Measurements from ENCODE around the gene MOGAT3.

The MOGAT3 gene

DNA sequence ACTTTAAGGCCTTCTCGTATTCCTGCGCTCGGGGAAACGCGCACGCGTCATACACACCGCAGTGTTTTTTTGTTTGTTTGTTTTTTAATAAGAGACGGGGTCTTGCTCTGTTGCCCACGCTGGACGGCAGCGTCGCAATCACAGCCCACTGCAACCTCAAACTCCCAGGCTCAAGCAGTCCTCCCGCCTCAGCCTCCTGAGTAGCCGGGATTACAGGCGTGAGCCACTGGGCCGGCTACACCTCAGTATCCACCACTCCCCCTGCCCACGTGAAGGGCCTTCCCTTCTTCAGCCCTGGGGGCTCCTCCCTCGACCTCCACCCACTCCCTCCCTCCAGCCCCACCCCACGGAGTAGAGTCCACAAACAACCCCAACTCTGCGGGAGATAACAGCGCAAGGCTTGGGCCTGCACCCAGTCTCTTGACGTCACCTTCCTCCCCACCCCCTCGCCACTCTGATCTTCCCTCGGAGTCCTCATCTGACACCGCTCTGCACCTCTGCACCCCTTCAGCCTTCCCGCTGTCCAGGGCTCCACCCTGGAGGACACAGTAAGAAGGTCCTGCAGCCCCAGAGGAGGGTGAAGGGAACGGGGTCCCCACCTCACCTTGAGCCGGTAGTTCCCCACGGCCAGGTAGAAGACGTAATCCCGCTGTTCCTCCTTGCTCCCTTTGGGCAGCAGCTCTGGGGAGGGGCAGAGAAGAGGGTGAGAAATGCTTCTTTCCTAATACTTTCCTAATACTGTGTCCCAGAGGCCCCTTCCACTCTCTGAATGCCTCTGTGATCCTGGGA, 39.6 kb upstream of the MOGAT3 start:
- peaks cover 4% of the 10 kb centered on the region for H3K79me2 ChIP-seq (ENCODE audit: control insufficient read depth, insufficient read depth, low read length, poor library complexity)

DNA sequence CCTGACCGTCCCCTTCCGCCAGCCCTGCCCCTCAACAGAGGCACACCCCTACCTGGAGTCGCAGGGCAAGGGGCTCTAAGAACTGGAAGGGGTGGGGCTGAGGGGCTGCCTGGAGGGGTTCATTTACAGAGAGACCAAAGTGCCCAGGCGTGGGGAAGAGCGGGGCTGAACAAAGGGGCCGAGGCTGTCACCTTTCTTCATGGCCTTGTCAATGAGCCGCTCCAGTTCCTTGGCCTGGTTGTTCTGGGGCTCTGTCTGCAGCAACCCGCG, 39.0 kb upstream of the MOGAT3 start:
- Histone ChIP-seq H3K4me2 (ENCODE audit: low read length) (no peak overlapping the region), H2BK120ac (ENCODE audit: insufficient read depth, low read length, poor library complexity) (no peak overlapping the region), H3K9me3 (ENCODE audit: insufficient read depth, low read depth, low read length) (no peaks in the 10 kb centered on the region), H3K23ac (ENCODE audit: low read length) (no peak overlapping the region), H3K4me1 (ENCODE audit: control insufficient read depth in 1 of 2, insufficient read depth in 2 of 2, low read length in 2 of 2) (peaks cover 10 to 25% of the 10 kb centered on the region in 2 experiments), H4K91ac (ENCODE audit: low read depth, low read length) (peak overlapping the region; percentile 87), H2AFZ (ENCODE audit: insufficient read depth, low read length, poor library complexity) (no peak overlapping the region), H2AK5ac (ENCODE audit: low read length) (peak overlapping the region; percentile 1), H4K12ac (ENCODE audit: low read depth, low read length) (peak overlapping the region; percentile 1), H3K4ac (ENCODE audit: low read depth, low read length) (no peak overlapping the region), H2BK5ac (ENCODE audit: low read depth, low read length, poor library complexity) (no peak overlapping the region), H3K14ac (ENCODE audit: low read length) (no peak overlapping the region), H3K9ac (ENCODE audit: low read length) (no peak overlapping the region), H3K79me2 (ENCODE audit: control insufficient read depth, insufficient read depth, low read length, poor library complexity) (peaks cover 4% of the 10 kb centered on the region), H4K8ac (ENCODE audit: low read depth, low read length) (no peak overlapping the region), H2BK12ac (ENCODE audit: low read length) (no peak overlapping the region), H3K36me3 (ENCODE audit: control insufficient read depth in 1 of 2, insufficient read depth in 2 of 2, low read length in 2 of 2) (peaks cover 34 to 44% of the 10 kb centered on the region in 2 experiments), H3K4me3 (ENCODE audit: low read depth, low read length) (no peak overlapping the region), H3K79me1 (ENCODE audit: low read length) (peaks cover 10% of the 10 kb centered on the region), H3K27me3 (ENCODE audit: insufficient read depth, low read length) (no peaks in the 10 kb centered on the region), H3K18ac (ENCODE audit: low read length) (no peak overlapping the region), H3K27ac (ENCODE audit: low read depth, low read length) (peak overlapping the region; percentile 86)
- whole genome bisulfite sequencing (ENCODE audit: extremely low coverage, insufficient coverage, insufficient read length): no CpG with 5 or more reads among the region's 9 CpGs
- no peak for DNase-seq

More for the DNA sequence above, 39.6 kb upstream of the MOGAT3 start:
- DNase-seq: no peak
- Histone ChIP-seq H3K27ac (ENCODE audit: low read depth, low read length) (no peak overlapping the region), H3K9ac (ENCODE audit: low read length) (no peak overlapping the region), H3K9me3 (ENCODE audit: insufficient read depth, low read depth, low read length) (no peaks in the 10 kb centered on the region), H2BK5ac (ENCODE audit: low read depth, low read length, poor library complexity) (no peak overlapping the region), H3K4ac (ENCODE audit: low read depth, low read length) (no peak overlapping the region), H3K4me3 (ENCODE audit: low read depth, low read length) (no peak overlapping the region), H2AK5ac (ENCODE audit: low read length) (no peak overlapping the region), H3K4me1 (ENCODE audit: control insufficient read depth in 1 of 2, insufficient read depth in 2 of 2, low read length in 2 of 2) (peaks cover 10 to 25% of the 10 kb centered on the region in 2 experiments), H3K14ac (ENCODE audit: low read length) (no peak overlapping the region), H3K4me2 (ENCODE audit: low read length) (no peak overlapping the region), H2AFZ (ENCODE audit: insufficient read depth, low read length, poor library complexity) (no peak overlapping the region), H3K79me1 (ENCODE audit: low read length) (peaks cover 10% of the 10 kb centered on the region), H3K36me3 (ENCODE audit: control insufficient read depth in 1 of 2, insufficient read depth in 2 of 2, low read length in 2 of 2) (peaks cover 34 to 40% of the 10 kb centered on the region in 2 experiments), H2BK12ac (ENCODE audit: low read length) (no peak overlapping the region), H4K8ac (ENCODE audit: low read depth, low read length) (no peak overlapping the region), H3K23ac (ENCODE audit: low read length) (no peak overlapping the region), H4K91ac (ENCODE audit: low read depth, low read length) (no peak overlapping the region), H2BK120ac (ENCODE audit: insufficient read depth, low read length, poor library complexity) (peak overlapping the region; percentile 17), H3K27me3 (ENCODE audit: insufficient read depth, low read length) (no peaks in the 10 kb centered on the region), H4K12ac (ENCODE audit: low read depth, low read length) (no peak overlapping the region), H3K18ac (ENCODE audit: low read length) (peak overlapping the region; percentile 34)
- WGBS (ENCODE audit: extremely low coverage, insufficient coverage, insufficient read length): no CpG with 5 or more reads among the region's 32 CpGs

DNA sequence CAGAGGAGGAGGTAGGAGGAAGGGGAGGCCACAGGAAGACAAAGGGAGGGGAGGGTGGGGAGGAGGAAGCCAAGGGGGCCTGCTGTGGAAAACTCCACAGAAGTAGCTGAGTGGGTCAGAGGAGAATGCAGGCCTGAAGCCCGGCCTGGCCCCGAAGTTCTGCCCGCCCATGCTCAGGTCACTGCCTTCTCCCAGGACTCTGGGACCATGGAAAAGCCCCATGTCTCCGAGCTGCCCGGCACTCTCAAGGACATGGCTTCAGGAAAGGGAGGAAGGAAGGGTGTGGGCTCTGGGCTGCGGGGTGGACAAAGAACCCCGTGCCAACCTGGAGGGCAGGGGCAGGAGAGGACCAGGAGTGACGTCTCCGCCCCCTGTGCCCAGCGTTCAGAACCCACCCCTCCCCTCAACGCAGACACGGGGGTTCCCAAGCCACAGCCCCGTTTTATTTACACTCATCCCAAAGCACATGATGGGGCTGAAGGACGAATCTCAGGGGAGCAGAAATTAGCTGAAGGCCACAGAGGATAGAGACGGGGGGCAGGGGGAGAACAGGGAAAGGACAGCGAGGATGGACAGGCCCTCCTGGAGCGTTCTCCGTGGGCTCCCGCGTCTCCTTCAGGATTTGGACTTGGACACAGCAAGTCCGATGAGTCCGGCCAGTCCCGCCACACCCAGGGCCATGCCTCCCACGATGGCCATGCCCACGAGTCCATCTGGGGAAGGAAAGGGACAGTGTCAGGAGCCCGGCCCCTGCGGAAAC, 38.5 kb upstream of the MOGAT3 start:
- WGBS (ENCODE audit: extremely low coverage, insufficient coverage, insufficient read length): no CpG with 5 or more reads among the region's 27 CpGs
- H2AK5ac ChIP-seq (ENCODE audit: low read length): peak overlapping the region; percentile 20
- no peak overlapping the region for H3K4me3 ChIP-seq (ENCODE audit: low read depth, low read length)
- H2AFZ ChIP-seq (ENCODE audit: insufficient read depth, low read length, poor library complexity): peak overlapping the region; percentile 19
- peak overlapping the region; percentile 56 for H3K14ac ChIP-seq (ENCODE audit: low read length)
- H3K18ac ChIP-seq (ENCODE audit: low read length): peak overlapping the region; percentile 56
- H3K4me2 ChIP-seq (ENCODE audit: low read length): peak overlapping the region; percentile 15
- peak overlapping the region; percentile 44 for H2BK5ac ChIP-seq (ENCODE audit: low read depth, low read length, poor library complexity)
- peak overlapping the region; percentile 8 for H2BK120ac ChIP-seq (ENCODE audit: insufficient read depth, low read length, poor library complexity)
- no peak overlapping the region for H3K23ac ChIP-seq (ENCODE audit: low read length)
- no peak overlapping the region for H2BK12ac ChIP-seq (ENCODE audit: low read length)
- no peaks in the 10 kb centered on the region for H3K9me3 ChIP-seq (ENCODE audit: insufficient read depth, low read depth, low read length)
- peaks cover 10 to 25% of the 10 kb centered on the region in 2 experiments for H3K4me1 ChIP-seq (ENCODE audit: control insufficient read depth in 1 of 2, insufficient read depth in 2 of 2, low read length in 2 of 2)
- no peak for DNase-seq
- H3K27ac ChIP-seq (ENCODE audit: low read depth, low read length): peak overlapping the region; percentile 86
- peaks cover 6% of the 10 kb centered on the region for H3K79me1 ChIP-seq (ENCODE audit: low read length)
- peaks cover 34 to 46% of the 10 kb centered on the region in 2 experiments for H3K36me3 ChIP-seq (ENCODE audit: control insufficient read depth in 1 of 2, insufficient read depth in 2 of 2, low read length in 2 of 2)
- no peaks in the 10 kb centered on the region for H3K27me3 ChIP-seq (ENCODE audit: insufficient read depth, low read length)
- peak overlapping the region; percentile 1 for H4K12ac ChIP-seq (ENCODE audit: low read depth, low read length)
- peak overlapping the region; percentile 22 for H3K4ac ChIP-seq (ENCODE audit: low read depth, low read length)
- peak overlapping the region; percentile 57 for H4K8ac ChIP-seq (ENCODE audit: low read depth, low read length)
- H3K9ac ChIP-seq (ENCODE audit: low read length): no peak overlapping the region
- H3K79me2 ChIP-seq (ENCODE audit: control insufficient read depth, insufficient read depth, low read length, poor library complexity): peaks cover under 1% of the 10 kb centered on the region
- peak overlapping the region; percentile 87 for H4K91ac ChIP-seq (ENCODE audit: low read depth, low read length)

- Histone ChIP-seq H2BK120ac (ENCODE audit: insufficient read depth, low read length, poor library complexity) (no peak overlapping the region), H3K36me3 (ENCODE audit: control insufficient read depth in 1 of 2, insufficient read depth in 2 of 2, low read length in 2 of 2) (peaks cover 34 to 44% of the 10 kb centered on the region in 2 experiments), H3K4me1 (ENCODE audit: control insufficient read depth in 1 of 2, insufficient read depth in 2 of 2, low read length in 2 of 2) (peaks cover 10 to 21% of the 10 kb centered on the region in 2 experiments), H3K79me2 (ENCODE audit: control insufficient read depth, insufficient read depth, low read length, poor library complexity) (no peaks in the 10 kb centered on the region), H3K4me3 (ENCODE audit: low read depth, low read length) (no peak overlapping the region), H4K91ac (ENCODE audit: low read depth, low read length) (no peak overlapping the region), H3K79me1 (ENCODE audit: low read length) (peaks cover 5% of the 10 kb centered on the region), H2BK12ac (ENCODE audit: low read length) (peak overlapping the region; percentile 6), H2AFZ (ENCODE audit: insufficient read depth, low read length, poor library complexity) (no peak overlapping the region), H4K12ac (ENCODE audit: low read depth, low read length) (peak overlapping the region; percentile 13), H3K4ac (ENCODE audit: low read depth, low read length) (no peak overlapping the region), H4K8ac (ENCODE audit: low read depth, low read length) (peak overlapping the region; percentile 10), H2BK5ac (ENCODE audit: low read depth, low read length, poor library complexity) (no peak overlapping the region), H3K18ac (ENCODE audit: low read length) (peak overlapping the region; percentile 15), H3K27me3 (ENCODE audit: insufficient read depth, low read length) (no peaks in the 10 kb centered on the region), H3K27ac (ENCODE audit: low read depth, low read length) (peak overlapping the region; percentile 86), H3K9me3 (ENCODE audit: insufficient read depth, low read depth, low read length) (no peaks in the 10 kb centered on the region), H3K9ac (ENCODE audit: low read length) (no peak overlapping the region), H3K23ac (ENCODE audit: low read length) (no peak overlapping the region), H3K14ac (ENCODE audit: low read length) (peak overlapping the region; percentile 16), H3K4me2 (ENCODE audit: low read length) (no peak overlapping the region), H2AK5ac (ENCODE audit: low read length) (no peak overlapping the region)
- no peak for DNase-seq
- WGBS (ENCODE audit: extremely low coverage, insufficient coverage, insufficient read length): no CpG with 5 or more reads among the region's 28 CpGs
Observed at GRCh38 chr7:101238226-101239182, 37.7 kb upstream of the MOGAT3 start.

Measured in trophoblast cell (in vitro differentiated cells and primary cell).